A673 (cell line): ENCODE data around the gene TMEM45A.
"Not testable (repeated sequence)": the region's sequence is repeated elsewhere in the genome, so short reads cannot be mapped to it uniquely, and the experiment has no call there.

ENCODE experiments used
- EZH2 ChIP-seq: fragments of 200-600 bp; sonication (generic); IDR thresholded peaks from 2 replicates; pipeline ENCODE4 v1.6.1; 2017; ENCODE audit warnings: borderline replicate concordance, low read depth, mild to moderate bottlenecking, mixed read lengths, antibody characterized with exemption, low read length; ENCODE audit not compliant: poor library complexity, severe bottlenecking
- TF ChIP-seq, protein P1 (sequence below): fragments of 300-800, 200-600 bp; sonication (generic); conservative IDR thresholded peaks from 2 replicates; pipeline ENCODE4 v1.5.1; 2017; ENCODE audit warnings: low read depth, mild to moderate bottlenecking, antibody characterized with exemption, low read length, moderate library complexity, mixed read lengths

DNA sequence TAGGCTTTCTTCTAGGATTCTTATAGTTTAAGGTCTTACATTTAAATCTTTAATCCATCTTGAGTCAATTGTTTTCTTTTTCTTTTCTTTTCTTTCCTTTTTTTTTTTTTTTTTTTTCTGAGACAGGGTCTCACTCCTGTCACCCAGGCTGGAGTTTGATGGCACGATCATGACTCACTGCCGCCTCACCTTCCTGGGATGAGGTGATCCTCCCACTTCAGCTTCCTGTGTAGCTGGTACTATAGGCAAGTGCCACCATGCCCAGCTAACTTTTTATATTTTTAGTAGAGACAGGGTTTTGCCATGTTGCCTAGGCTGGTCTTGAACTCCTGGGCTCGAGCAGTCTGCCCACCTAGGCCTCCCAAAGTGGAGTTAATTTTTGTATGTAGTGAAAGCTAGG, 49.0 kb downstream of the TMEM45A start:
- TF ChIP-seq, protein P1, sequence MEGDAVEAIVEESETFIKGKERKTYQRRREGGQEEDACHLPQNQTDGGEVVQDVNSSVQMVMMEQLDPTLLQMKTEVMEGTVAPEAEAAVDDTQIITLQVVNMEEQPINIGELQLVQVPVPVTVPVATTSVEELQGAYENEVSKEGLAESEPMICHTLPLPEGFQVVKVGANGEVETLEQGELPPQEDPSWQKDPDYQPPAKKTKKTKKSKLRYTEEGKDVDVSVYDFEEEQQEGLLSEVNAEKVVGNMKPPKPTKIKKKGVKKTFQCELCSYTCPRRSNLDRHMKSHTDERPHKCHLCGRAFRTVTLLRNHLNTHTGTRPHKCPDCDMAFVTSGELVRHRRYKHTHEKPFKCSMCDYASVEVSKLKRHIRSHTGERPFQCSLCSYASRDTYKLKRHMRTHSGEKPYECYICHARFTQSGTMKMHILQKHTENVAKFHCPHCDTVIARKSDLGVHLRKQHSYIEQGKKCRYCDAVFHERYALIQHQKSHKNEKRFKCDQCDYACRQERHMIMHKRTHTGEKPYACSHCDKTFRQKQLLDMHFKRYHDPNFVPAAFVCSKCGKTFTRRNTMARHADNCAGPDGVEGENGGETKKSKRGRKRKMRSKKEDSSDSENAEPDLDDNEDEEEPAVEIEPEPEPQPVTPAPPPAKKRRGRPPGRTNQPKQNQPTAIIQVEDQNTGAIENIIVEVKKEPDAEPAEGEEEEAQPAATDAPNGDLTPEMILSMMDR: not testable (repeated sequence)
- not testable (repeated sequence) for TF ChIP-seq EZH2
